Activated CD4-positive, CD25-positive, alpha-beta regulatory T cell treated with anti-CD3 and anti-CD28 coated beads, Interleukin-2, amount 50 U/mL, for 24 hours (primary cell): ENCODE data around the gene GOLGA6L9.
"Not testable (repeated sequence)": the region's sequence is repeated elsewhere in the genome, so short reads cannot be mapped to it uniquely, and the experiment has no call there.

Source experiments
- ATAC-seq, 2 donors: fragments of 150-1000 bp; cut with Tn5 transposase; one replicate each; pipeline ENCODE4 v1.10.0; 2021; ENCODE audit warnings: mild to moderate bottlenecking in 1 of 2, moderate library complexity in 1 of 2

Gene GOLGA6L9

DNA sequence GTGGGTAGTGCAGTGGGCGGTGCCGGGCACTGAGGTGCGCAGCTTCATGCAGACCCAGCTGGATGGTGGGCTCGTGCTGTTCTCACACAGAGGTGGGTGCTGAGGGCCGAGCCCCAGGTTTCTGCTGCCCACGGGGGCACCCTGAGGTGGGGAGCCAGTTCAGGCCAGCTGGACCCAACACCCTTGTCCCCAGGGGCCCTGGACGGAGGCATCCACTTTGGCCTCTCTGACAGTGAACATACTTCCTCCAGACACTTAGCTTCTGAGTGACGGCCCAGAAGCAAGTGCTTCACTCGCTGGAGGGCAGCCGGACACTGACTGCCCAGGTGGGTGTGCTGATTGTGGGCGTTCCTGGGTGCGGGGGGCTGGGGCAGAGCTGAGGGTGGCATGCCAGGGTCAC, 39.8 kb downstream of the GOLGA6L9 start:
- not testable (repeated sequence) for ATAC-seq

DNA sequence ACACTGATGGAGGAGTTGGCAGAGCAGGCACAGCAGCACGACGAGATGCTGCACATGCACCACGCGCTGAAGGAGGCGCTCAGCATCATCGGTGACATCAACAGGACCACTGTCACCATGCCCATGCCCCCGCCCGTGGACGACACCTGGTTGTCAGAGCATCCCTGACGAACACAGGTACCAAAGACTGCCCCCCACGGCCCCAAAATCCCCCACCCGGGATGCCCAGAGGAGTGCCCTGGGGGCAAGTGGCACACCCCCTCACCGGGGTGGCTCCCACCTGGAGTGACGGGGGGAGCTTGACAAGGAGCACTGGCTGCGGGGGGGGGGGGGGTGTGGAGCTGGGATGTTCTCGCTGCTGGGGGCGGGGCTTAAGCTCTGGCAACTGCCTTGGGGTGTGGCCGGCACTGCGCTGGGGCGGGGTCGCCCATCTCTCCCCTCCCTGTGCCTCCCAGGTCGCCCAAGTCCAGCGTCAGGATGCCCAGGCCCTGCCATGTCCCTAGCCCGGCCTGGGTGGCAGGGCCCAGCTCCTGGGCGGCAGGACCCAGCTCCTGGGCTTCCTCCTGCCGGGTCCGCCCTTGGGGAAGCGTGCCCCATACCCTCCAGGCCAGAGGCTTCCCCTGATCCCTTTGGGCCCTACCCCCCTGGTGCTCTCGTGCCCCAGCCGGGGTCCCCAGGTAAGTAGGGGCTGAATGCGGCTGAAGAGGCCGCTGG, 42.8 kb downstream of the GOLGA6L9 start:
- ATAC-seq = not testable (repeated sequence)

- not testable (repeated sequence) for ATAC-seq
Observed at GRCh38 chr15:82474596-82475325, 45.1 kb downstream of the GOLGA6L9 start.

DNA sequence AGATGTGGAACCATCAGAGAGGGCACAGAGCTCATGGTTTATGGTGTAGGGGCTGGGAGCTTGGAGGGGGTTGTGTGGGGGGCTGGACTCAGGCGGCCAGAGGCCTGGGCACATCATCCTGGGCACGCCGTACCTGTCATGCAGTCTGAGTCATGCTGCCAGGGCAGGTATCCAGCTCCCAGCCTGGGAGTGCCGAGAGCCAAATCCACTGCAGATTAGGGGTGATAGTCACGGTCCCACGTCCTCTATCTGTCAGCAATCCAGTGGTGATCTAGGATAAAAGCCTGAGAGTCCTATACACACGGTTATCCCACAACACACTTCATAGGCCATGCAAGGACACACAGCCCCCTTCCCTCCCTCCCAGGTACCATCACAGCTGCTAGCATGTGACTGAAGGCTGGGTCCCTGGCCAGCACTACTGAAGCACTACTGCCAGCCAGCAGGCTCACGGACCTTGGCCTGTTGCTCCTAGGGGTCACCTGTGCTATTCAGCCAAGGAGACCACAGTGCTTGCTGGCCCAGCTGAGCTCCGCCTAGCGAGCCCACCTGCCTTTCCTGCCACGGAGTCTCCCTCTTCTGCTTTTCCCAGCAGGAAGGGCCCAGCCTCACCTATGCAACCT, 45.8 kb downstream of the GOLGA6L9 start:
- not testable (repeated sequence) for ATAC-seq

DNA sequence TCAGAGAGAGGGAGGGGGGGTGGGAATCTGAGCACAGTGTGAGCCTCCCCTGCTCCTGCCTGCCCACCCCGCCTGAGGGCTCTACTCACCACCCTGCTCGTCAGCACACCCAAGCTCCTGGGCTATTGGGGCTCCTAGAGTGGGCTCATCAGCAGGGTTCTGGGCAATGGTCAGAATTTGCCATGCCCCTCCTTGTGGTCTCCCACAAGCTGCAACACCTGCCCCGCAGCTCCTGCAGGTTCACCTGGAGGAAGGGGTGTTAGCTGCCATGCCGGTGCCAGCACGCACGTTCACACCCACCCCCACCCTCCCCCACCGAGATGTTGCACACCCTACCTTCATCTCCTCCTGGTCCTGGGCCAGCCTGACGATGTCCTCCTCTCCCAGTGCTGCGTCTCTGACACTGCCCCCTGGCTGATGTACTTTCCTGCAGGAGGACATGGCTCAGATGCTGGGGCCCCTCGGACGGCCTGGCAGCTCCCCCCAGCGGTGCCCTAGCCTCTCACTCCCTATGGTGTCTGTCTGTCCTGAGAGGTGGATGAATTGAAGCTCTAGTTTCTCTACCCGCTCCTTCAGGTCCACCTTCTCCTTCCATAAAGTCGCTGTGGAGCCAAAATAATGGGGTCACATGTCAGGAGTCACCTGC, 47.2 kb downstream of the GOLGA6L9 start:
- not testable (repeated sequence) for ATAC-seq

DNA sequence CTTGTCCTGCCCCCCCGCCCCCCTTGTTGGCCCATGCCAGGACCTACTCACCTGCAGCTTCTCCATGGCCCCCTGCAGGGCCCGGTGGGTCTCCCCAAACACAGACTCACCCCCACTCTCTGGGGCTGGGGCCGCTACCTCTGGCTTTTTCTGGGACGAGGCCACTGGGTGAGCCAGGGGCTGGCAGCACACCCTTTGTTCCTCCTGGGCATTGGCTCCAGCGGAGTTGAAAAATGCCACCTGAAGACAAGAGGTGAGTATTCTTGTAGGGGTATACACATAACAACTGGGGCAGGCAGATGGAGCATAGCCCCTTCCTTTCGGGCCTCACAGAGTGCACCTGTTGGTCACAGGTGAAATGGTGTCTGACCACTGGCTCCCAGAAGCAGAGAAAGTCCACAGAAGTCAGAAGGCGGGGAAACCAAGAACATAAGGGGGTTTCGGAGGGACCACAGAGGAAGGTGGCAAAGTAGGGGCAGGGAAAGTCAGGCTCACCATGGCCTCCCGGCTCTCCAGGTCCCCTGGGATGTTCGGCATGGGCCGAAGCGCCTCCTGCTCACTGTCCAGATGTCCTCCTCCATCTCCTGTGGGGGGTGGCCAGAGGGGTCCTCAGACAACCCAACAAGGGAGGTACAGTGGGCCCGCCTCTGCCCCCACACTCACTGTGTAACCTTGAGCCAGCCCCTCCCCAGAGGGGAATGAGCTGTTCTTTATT, 47.9 kb downstream of the GOLGA6L9 start:
- not testable (repeated sequence) for ATAC-seq
